DMS 273 treated with DMSO at 0.1 percent for 48 hours (cell line): ENCODE results near the gene VANGL1.

Experiments used
- DNase-seq: peaks from one replicate; lab custom pipeline; 2025; lab: John Stamatoyannopoulos, UW

Gene VANGL1

DNA sequence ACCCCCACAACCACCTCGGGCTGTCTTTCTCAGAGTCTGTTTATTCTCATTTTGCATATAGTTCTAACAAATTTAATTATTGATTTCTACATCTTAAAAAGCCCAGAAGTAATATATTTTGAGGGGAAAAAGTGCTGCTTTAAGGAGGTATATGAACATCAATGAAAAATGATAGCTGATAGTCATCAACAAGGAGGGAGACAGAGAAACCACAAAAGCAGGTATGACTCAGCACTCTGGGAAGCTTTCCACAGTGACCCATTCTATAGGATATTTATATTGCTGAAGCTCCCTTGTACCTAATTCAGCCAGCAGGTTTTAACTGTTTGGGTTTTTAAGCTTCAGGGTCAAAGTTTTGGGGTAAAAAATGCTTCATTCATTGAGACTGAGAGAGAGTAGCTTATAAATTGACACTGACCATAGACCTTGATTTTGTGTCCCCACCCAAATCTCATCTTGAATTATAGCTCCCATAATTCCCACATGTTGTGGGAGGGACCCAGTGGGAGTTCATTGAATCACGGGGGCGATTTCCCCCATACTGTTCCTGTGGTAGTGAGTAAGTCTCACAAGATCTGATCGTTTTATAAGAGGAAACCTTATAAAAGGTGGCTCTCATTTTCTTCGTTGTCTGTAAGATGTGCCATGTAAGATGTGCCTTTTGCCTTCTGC, 27.4 kb downstream of the VANGL1 start:
- DNase-seq = no peak

DNA sequence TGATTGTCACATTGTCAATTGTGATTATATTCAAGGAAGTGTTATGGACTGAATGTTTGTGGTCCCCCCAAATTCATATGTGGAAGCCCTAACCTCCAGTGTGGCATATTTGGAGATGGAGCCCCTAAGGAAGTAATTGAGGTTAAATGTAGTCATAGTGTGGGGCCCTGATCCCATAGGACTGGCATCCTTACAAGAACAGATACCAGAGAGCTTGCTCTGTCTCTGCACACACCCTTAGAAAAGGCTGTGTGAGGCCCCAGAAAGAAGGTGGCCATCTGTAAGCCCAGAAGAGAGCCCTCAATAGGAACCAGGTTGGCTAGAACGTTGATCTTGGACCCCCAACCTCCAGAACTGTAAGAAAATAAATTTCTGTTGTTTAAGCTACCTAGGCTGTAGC, 28.1 kb downstream of the VANGL1 start:
- DNase-seq = no peak

DNA sequence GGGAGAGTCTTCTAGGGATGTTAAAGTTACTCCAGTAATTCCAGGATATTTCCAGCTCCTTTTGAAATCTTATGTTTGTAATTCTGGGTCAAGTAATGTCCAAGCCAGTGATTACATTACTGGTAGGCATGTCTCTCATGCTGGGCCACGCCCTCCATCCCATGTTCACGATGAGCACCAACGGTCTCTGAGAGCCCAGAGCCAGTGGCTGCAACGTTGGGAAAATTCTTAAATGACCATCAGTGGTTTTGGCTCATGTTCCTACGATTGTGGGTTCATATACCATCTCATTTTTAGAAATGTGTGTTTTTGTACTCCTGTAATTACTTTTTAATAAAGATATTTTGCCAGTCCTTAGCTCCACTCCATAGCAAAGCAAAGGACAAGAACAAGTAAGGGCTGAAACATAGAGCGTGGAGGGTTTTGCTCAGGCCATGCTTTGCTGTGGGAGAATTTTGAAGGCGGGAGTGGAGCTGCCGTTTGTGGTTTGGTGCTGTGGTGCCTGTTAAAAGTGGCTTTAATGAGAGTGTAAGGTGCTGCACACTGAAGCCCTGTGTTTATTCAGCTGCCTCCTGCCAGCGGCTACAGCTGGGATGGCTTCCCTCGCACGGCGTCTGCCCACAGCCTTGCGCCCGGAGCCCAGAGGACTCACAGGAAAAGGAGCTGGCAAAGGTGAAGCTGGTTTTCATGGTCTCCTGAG, 28.9 kb downstream of the VANGL1 start:
- DNase-seq = no peak

DNA sequence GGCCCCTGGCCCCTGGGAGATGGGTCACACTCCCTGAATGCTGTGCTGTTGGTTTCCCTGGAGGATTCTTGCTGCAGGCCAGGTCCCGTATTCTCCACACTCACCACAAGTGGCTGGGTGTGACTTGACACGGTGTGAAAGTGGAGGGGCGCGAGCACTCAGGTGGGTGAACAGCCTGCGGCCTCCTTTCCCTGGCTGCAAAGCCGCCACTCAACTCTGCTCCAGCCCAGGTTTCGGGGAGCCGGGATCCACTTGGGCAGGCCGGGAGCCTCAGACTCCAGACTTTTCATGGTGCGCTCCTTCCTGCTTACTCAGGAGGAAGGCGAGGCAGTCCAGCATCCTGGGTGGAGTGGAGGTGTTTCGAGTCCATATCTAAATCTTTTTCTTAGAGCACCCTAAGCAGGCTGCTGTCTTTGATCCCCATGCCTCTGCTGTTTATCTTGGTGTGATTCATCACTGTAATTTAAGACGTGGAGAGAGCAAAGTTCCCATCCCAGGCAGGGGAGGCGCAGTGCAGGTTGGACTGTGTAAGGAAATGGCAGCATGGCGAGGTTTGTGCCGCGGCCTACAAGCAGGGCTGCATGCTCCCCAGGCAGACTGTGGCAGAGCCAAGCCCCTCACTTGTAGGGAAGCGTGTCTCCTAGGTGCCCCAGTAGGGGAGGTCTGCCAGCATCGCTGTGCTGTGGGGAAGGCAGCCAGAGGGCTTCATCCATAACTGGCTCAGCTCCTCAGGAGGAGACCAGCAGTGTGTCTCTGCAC, 29.6 kb downstream of the VANGL1 start:
- no peak for DNase-seq

DNA sequence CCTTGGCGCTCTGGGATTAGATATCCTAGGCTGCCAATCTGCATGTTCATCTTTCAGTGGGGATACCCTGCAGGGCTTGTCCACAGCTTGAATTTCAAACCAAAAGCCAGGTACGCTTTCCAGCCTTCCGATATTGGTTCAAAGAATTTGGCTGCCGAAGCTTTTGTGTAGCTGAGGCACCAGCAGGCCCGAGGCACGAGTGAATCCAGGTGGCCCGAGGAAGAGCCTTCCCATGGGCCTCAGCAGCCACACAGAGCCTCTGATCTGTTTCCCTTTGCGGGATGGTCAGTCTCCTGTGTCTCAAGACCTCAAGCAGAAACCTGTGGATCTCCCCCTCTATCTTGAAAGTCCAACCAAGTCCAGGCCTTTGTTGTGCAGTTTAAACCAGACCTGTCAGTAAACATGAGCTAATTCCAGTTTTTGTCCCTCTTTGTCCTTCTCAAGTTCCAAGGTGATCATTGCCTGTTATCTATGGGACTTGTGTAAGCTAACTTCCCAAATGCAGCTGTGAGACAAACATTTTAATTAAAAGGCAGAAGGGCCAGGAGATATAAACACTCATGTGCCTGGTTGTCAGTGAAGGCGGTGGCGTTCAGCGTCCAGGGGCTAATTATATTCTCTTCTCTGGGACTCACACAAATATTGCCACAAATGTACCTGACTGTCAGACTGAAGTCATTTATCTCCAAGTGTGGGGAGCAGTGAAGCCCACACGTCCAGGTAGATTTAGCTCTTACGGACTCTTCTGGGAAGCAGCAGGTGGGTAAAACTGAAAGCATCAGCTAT, 30.6 kb downstream of the VANGL1 start:
- DNase-seq = no peak

DNA sequence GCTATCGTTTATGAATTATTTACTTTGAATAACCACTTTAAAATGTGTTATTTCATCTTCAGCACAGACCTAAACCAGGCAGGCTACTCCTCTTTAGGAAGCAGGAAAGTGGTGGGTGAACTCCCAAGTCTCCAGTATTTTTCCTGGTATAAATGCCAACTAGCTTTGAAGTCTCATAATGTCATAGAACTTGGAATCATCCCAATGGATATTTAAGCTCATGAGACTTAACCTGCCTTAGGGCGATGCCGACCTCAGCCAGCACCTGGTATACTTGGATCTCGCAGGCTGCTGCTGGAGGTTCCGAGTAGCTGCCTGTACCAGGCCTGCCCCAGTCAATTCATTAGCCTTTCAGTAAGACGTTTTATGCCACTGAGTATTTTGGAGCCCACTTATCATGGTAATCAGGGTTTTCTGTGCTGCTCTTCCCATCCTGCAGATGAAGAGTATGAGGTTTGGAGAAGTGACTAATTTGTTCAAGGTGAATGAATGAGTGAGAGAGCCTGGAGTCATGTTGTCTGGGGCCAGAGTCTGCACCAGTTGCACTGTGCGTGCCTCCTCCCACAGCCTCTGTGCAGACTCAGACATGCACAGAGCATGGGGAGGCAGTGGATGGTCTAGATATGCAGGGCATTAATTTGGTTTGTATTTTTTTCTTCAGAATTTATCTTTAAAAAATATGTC, 34.9 kb downstream of the VANGL1 start:
- DNase-seq = no peak

DNA sequence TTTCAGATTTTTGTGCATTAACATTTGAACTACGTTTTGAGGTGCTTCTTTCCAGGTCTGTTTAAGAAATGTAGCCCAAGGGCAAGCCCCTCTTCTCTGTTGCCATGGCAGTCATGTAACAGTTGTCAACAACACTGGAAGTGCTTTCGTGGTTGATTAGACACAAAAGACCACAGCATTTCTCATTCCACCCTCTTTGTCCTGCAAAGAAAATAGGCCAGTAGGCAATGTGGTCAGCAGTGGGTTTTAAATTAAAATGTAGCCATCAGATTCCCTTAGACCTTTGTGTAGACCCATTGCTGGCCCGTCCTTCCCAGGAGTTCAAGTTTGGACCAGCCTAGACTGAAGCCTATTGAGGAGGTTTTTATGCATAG, 35.4 kb downstream of the VANGL1 start:
- DNase-seq = no peak

DNA sequence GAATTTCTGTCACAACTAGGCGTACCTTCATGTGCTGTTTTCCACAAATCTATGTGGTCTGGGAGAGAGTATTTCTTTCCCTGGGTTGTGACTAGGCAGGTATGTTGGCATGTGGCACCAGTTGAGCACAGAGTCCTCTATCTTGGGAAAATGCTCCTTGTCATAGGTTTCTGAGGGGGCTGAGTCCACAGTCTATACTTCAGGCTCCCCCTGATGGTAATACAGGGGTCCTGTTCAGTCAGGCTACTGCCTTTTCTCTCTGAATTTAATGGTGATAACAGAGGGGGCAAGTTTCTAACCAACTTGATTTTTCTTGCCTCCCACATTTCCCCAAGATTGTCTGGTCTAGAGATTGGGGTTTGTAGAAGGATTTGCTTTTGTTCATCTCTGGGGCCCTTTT, 35.8 kb downstream of the VANGL1 start:
- DNase-seq = no peak

DNA sequence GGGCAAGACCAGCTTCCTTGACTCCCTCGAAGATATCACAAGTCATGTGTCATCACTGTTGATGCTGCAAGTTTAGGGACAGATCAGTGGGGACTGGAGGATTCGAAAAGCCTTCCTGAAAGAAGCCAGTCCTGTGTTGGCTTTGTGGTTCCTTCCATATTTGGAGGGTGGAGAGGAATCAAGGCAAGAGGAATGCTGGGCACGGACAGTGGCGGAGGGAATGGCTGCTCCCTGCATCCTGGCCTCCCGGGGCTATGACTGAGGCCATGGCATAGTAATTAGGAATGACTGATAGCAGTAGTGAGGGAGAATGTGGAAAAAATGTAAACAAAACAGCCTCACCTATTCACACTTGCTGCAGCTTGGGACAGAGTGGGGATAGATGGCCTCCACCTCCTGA, 36.4 kb downstream of the VANGL1 start:
- DNase-seq = no peak

DNA sequence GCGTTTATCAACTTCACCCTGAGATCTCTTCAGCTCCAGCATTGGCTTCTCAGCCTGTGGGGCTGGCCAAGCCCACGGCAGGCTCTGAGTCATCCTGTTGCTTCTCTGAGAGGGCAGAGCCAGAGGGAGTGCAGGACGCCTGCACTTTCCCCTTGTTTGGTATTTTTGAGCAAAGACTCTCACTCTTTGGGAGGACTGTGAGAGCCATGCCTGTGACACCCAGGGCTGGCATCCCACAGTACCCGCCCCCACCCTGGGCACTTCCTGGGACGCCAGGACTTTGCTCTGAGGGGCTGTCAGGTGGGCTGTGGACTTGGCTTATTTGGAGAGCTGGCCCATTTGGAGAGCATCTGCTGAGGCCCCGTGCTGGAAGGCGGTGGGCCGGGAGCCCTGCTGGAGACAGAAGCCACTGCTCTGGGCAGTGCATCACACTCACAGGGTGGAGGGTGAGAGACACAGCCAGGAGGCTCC, 37.4 kb downstream of the VANGL1 start:
- no peak for DNase-seq

DNA sequence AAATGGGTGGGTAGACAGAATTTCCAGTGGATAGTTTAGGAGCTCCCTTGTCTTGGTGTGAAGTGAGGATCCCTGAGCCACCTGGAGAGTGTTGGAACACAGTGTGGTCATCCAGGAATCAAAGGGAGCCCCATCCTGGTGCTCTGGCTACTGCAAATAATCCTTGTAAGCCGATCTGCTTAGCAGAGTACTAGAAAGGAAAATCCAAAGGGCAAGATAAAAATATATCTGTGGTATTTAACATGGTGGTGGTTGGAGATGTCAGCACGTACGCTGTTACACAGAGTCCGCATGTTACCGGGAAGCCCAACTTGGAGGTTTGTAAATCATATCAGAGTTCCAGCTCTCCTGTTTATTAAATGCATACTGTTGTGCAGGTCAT, 39.0 kb downstream of the VANGL1 start:
- DNase-seq = no peak

DNA sequence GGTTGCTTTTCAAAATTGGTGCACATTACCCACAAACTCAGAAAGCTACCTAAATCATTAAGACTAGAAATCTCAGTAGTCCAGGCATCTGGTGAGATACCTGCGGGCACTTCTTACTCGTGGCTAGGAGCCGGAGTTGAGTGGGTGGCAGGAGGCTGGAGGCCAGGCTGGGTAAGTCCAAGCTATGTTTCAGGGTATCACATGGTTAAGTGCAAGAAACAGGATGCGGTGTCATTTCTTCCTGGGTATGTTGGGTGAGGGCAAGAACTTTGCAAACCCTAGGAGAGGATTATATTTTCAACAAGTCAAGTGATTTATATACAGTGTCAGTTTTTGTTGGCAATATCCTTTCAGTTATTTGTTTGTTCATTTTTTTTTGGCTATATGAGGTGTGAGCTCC, 41.0 kb downstream of the VANGL1 start:
- DNase-seq = no peak

DNA sequence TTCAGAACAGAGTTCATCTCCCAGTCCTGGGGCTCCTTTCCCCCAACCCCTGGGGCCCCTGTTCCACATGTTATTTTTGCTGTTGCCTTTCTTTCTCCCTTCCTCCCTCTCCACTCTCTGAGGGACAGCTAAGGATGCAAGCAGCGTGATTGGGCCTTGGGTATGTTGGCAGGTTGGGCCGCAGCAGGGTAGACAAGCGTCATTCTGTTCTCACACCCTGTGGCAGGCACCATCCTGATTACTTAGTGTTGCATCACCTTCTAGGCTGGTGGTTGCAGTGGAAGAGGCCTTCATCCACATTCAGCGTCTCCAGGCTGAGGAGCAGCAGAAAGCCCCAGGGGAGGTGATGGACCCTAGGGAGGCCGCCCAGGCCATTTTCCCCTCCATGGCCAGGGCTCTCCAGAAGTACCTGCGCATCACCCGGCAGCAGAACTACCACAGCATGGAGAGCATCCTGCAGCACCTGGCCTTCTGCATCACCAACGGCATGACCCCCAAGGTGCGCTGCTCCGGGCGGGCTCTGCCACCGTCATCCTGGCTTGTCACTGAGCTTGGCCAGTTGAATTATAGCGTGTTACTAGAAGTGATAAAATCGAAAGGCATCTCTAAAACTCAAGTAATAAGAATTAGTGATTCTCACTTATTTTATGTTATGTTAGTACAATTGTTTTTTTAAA, 43.4 kb downstream of the VANGL1 start:
- no peak for DNase-seq

DNA sequence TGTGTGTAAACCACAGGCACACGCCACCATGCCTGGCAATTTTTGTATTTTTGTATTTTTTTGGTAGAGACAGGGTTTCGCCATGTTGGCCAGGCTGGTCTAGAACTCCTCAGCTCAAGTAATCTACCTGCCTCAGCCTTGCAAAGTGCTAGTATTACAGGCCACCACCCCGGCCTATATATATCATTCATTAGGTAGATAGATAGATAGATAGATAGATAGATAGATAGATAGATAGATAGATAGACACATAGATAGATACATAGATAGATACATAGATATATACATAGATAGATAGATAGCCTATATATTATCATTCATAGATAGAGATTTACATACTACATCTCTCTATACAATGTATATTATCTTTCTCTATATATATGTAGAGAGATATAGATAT, 46.0 kb downstream of the VANGL1 start:
- no peak for DNase-seq

DNA sequence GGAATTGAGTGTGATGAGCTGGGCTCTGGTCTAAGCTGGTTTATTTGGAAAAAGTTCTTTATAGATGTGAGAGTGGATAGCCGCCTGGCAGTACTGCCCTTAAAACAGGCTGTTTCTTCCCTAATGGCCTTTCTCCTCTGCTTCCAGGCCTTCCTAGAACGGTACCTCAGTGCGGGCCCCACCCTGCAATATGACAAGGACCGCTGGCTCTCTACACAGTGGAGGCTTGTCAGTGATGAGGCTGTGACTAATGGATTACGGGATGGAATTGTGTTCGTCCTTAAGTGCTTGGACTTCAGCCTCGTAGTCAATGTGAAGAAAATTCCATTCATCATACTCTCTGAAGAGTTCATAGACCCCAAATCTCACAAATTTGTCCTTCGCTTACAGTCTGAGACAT, 49.2 kb downstream of the VANGL1 start:
- DNase-seq = no peak

DNA sequence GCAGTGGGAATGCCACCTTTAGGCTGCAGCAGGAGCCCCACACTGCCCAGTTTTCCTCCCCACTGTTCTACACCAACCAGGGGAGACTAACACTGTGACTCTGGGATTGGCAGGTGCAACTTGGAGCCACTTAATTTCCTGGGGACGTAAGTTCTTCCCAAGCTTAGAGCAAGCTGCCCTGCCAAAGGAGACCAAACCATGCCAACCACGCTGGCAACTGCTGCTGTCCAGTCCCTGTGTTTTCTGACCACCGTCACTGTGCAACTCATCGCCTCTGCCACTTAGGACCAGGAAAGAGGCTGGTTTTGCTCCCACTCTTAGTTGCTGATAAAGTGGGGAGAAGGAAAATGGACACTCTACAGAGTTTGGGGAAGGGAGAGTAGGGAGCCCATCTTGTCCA, 50.5 kb downstream of the VANGL1 start:
- no peak for DNase-seq

DNA sequence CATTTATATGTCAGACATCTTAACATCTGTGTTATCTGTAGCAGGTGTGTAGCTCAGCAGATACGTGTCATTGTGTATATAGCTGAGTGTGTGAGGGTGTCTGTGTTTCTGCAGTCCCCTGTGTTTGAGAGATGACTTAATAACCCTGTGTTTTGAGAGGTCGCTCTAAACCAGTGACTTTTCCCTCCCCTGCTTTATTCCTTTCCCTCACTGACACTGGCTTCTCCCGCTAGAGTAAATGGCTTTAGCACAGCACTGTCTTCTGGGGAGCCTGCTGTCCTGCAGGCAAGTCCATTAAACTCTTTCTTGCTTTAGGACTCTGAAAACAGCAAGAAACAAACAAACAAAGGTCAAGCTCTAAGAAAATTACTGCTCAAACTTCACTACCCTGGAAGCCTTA, 53.0 kb downstream of the VANGL1 start:
- DNase-seq = no peak

DNA sequence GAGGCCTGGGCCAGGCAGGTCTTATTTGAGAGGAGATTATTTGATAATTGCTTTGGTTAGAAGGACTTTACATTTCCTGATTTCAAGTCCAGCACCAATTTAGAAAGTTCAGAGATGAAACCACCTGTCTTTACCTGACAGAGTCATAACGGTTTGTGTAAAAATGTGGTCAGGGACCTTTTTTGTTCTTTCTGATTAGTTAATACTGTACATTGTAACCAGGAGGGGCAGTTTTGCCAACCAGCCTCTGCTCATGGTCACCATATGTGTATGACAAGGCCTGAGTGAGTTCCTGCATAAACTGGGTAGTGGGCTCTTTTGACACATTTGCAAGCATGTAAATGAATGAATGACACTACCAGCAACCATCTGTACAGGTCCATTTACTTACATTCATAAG, 55.8 kb downstream of the VANGL1 start:
- DNase-seq = no peak

DNA sequence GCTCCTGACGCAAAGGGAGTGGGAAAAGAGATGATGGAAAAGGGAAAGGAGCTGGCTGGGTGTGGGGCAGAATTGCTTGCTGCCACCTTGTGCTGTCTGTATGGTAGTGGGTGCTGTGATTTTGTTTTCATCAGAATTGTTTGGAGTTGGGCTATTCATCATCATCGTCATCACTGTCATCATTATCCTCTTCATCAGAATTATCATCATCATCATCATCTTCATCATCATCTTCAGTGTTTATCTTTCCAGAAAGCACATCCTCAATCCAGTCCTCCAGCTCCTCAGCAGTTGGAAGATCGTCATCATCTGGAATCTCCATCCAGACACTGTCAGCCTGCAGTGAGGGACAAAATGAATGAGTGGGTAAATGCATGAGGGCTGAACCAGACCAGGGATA, 59.3 kb downstream of the VANGL1 start:
- no peak for DNase-seq

DNA sequence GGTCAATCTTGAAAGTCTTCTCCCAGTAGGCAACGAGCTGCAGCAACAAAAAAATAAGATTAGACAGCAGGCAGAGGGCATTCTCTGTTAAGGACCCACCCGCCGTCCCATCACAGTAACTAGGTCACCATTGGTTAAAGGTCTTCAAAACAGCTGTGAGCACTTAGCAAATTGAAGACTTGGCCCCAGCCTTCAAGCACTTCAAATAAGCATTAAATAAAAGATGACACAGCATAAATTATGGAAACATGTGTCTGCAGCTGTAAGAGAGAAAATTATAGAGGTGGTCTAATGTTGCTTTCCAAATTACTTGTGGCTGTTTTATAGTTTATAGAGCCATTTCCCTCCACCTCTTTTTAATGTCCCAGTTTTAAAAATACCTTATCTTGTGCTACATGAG, 61.2 kb downstream of the VANGL1 start:
- no peak for DNase-seq
